WTC11 (cell line): ENCODE measurements around the gene NAXE. TPM values are rescaled to one million over a fixed set of nuclear protein-coding genes. Genes with fewer than 3 reads are reported as not detected.
A peak's percentile ranks its signal among the peaks of the same experiment; 100 is the strongest.

Source experiments
- ATAC-seq: fragments of 200-7000 bp; cut with Tn5 transposase; 2 replicates; pipeline ENCODE4 v1.10.0; 2021; ENCODE audit warnings: mild to moderate bottlenecking, moderate library complexity
- CTCF ChIA-PET: fragments of 300-600 bp; sonication (Branson Sonifier 250); formaldehyde crosslinking; loops from one replicate; lab custom pipeline; 2021; ENCODE audit warnings: antibody characterized with exemption; lab: Charles Lee
- POLR2A ChIA-PET: fragments of 350-600 bp; sonication (Branson Sonifier 250); formaldehyde crosslinking; loops from one replicate; lab custom pipeline; 2021; ENCODE audit warnings: antibody characterized with exemption; lab: Charles Lee
- DNase-seq: peaks from one replicate; pipeline ENCODE4 v3.0.0; 2021; ENCODE audit warnings: low spot score
- H3K27ac Mint-ChIP-seq: 2 replicates; pipeline ENCODE4 v1.8.0; 2021; ENCODE audit warnings: mixed read lengths
- H3K27me3 Mint-ChIP-seq: 2 replicates; pipeline ENCODE4 v1.8.0; 2021; ENCODE audit warnings: low read depth, mild to moderate bottlenecking, moderate library complexity, mixed read lengths
- H3K36me3 Mint-ChIP-seq: 2 replicates; pipeline ENCODE4 v1.8.0; 2021; ENCODE audit warnings: mixed read lengths
- H3K4me1 Mint-ChIP-seq: 2 replicates; pipeline ENCODE4 v1.8.0; 2022; ENCODE audit warnings: mixed read lengths
- H3K4me3 Mint-ChIP-seq: 2 replicates; pipeline ENCODE4 v1.8.0; 2021; ENCODE audit warnings: mild to moderate bottlenecking, moderate library complexity, mixed read lengths
- H3K9me3 Mint-ChIP-seq: 2 replicates; pipeline ENCODE4 v1.8.0; 2021; ENCODE audit warnings: mixed read lengths
- ATF2 ChIP-seq: sonication (generic); formaldehyde crosslinking; IDR thresholded peaks from 2 replicates; pipeline ENCODE4 v1.8.1; 2022; ENCODE audit warnings: low read depth, missing genetic modification reagents, borderline replicate concordance
- CBFB ChIP-seq: sonication (generic); formaldehyde crosslinking; IDR thresholded peaks from 2 replicates; pipeline ENCODE4 v1.8.1; 2022; ENCODE audit warnings: mild to moderate bottlenecking, low read depth, missing genetic modification reagents
- CDX4 ChIP-seq: fragments of 250-450 bp; sonication (Bioruptor Pico); IDR thresholded peaks from 2 replicates; pipeline ENCODE4 v1.9.0; 2021; ENCODE audit warnings: moderate library complexity, mild to moderate bottlenecking, inconsistent platforms, borderline replicate concordance
- CREB1 ChIP-seq: sonication (generic); formaldehyde crosslinking; IDR thresholded peaks from 2 replicates; pipeline ENCODE4 v1.8.0; 2023; ENCODE audit warnings: mild to moderate bottlenecking, missing genetic modification reagents
- E2F4 ChIP-seq: sonication (generic); formaldehyde crosslinking; IDR thresholded peaks from 2 replicates; pipeline ENCODE4 v1.8.1; 2022; ENCODE audit warnings: low read depth, mild to moderate bottlenecking, moderate library complexity, missing genetic modification reagents, borderline replicate concordance
- E2F5 ChIP-seq: sonication (generic); formaldehyde crosslinking; IDR thresholded peaks from 2 replicates; pipeline ENCODE4 v1.8.1; 2022; ENCODE audit warnings: mild to moderate bottlenecking, moderate library complexity, missing genetic modification reagents
- ELF4 ChIP-seq: sonication (generic); formaldehyde crosslinking; IDR thresholded peaks from 2 replicates; pipeline ENCODE4 v1.8.1; 2022; ENCODE audit warnings: low read depth, mild to moderate bottlenecking, moderate library complexity, missing genetic modification reagents
- EMX1 ChIP-seq: fragments of 250-450 bp; sonication (Bioruptor Pico); IDR thresholded peaks from 2 replicates; pipeline ENCODE4 v1.8.0; 2021; ENCODE audit warnings: mild to moderate bottlenecking
- ERG ChIP-seq: fragments of 250-450 bp; sonication (Bioruptor Pico); IDR thresholded peaks from 2 replicates; pipeline ENCODE4 v1.8.0; 2021; ENCODE audit warnings: mild to moderate bottlenecking
- ESRRA ChIP-seq: sonication (generic); formaldehyde crosslinking; IDR thresholded peaks from 2 replicates; pipeline ENCODE4 v1.8.1; 2022; ENCODE audit warnings: mild to moderate bottlenecking, missing genetic modification reagents, borderline replicate concordance
- IRF1 ChIP-seq: sonication (generic); formaldehyde crosslinking; IDR thresholded peaks from 2 replicates; pipeline ENCODE4 v1.8.0; 2023; ENCODE audit warnings: missing genetic modification reagents
- JAZF1 ChIP-seq: fragments of 250-450 bp; sonication (Bioruptor Pico); IDR thresholded peaks from 2 replicates; pipeline ENCODE4 v1.9.0; 2021; ENCODE audit warnings: moderate library complexity, mild to moderate bottlenecking, inconsistent platforms
- KAT7 ChIP-seq: sonication (generic); formaldehyde crosslinking; IDR thresholded peaks from 2 replicates; pipeline ENCODE4 v1.8.1; 2023; ENCODE audit warnings: missing genetic modification reagents, mild to moderate bottlenecking, borderline replicate concordance
- NFATC4 ChIP-seq: fragments of 250-450 bp; sonication (Bioruptor Pico); IDR thresholded peaks from 2 replicates; pipeline ENCODE4 v1.9.0; 2021; ENCODE audit warnings: mild to moderate bottlenecking
- NR3C1 ChIP-seq: sonication (generic); formaldehyde crosslinking; conservative IDR thresholded peaks from 2 replicates; pipeline ENCODE4 v1.8.1; 2023; ENCODE audit warnings: low read depth, mild to moderate bottlenecking, missing genetic modification reagents
- PRRX2 ChIP-seq: fragments of 250-450 bp; sonication (Bioruptor Pico); IDR thresholded peaks from 2 replicates; pipeline ENCODE4 v1.8.0; 2021; ENCODE audit warnings: mild to moderate bottlenecking
- RELA ChIP-seq: sonication (generic); formaldehyde crosslinking; IDR thresholded peaks from 2 replicates; pipeline ENCODE4 v1.8.1; 2022; ENCODE audit warnings: missing genetic modification reagents, mild to moderate bottlenecking, borderline replicate concordance
- SMAD3 ChIP-seq: sonication (generic); formaldehyde crosslinking; IDR thresholded peaks from 2 replicates; pipeline ENCODE4 v1.8.0; 2022; ENCODE audit warnings: missing genetic modification reagents, mild to moderate bottlenecking, borderline replicate concordance
- ZBTB43 ChIP-seq: sonication (generic); formaldehyde crosslinking; IDR thresholded peaks from 2 replicates; pipeline ENCODE4 v1.8.1; 2023; ENCODE audit warnings: mild to moderate bottlenecking, missing genetic modification reagents
- ZMAT4 ChIP-seq: fragments of 250-450 bp; sonication (Bioruptor Pico); IDR thresholded peaks from 2 replicates; pipeline ENCODE4 v1.9.0; 2021; ENCODE audit warnings: mild to moderate bottlenecking
- ZNF121 ChIP-seq: sonication (generic); formaldehyde crosslinking; IDR thresholded peaks from 2 replicates; pipeline ENCODE4 v1.8.0; 2023; ENCODE audit warnings: missing genetic modification reagents
- ZNF281 ChIP-seq: sonication (generic); formaldehyde crosslinking; IDR thresholded peaks from 2 replicates; pipeline ENCODE4 v1.8.0; 2023; ENCODE audit warnings: mild to moderate bottlenecking, missing genetic modification reagents
- ZNF317 ChIP-seq: sonication (generic); formaldehyde crosslinking; IDR thresholded peaks from 2 replicates; pipeline ENCODE4 v1.8.1; 2023; ENCODE audit warnings: low read depth, mild to moderate bottlenecking, moderate library complexity, missing genetic modification reagents, borderline replicate concordance
- total RNA-seq: library from RNA; stranded (reverse); gene quantifications from 3 replicates; pipeline ENCODE4 v1.2.3, GENCODE V29; 2021

The NAXE gene
- total RNA-seq, 1 experiment from 2014 or later, result 81.6 TPM

- ChIA-PET POLR2A (interaction anchor here (0.6 kb wide), 1 partner anchor 45 kb away, joined by 3 read pairs; no protein-coding TSS in a partner anchor), CTCF (interaction anchor here (0.7 to 3.8 kb wide), 10 partner anchors 24 to 103 kb away, joined by 3 to 17 read pairs (median 4); partner anchors contain the start of genes HAPLN2 and MEF2D)
- Mint-ChIP-seq H3K4me3 (no peak overlapping the region), H3K4me1 (no peaks in the 10 kb centered on the region), H3K27ac (no peak overlapping the region), H3K9me3 (no peaks in the 10 kb centered on the region), H3K36me3 (peaks cover 13% of the 10 kb centered on the region), H3K27me3 (no peaks in the 10 kb centered on the region)
- no peak for DNase-seq
- TF ChIP-seq ZNF121 (CRISPR knock-in tag), result no peak
- no peak for TF ChIP-seq SMAD3 (CRISPR knock-in tag)
- TF ChIP-seq CDX4 (CRISPR knock-in tag), result no peak
- TF ChIP-seq CBFB (CRISPR knock-in tag), result no peak
- no peak for TF ChIP-seq KAT7 (CRISPR knock-in tag)
- no peak for TF ChIP-seq PRRX2 (CRISPR knock-in tag)
- no peak for TF ChIP-seq CREB1 (CRISPR knock-in tag)
- TF ChIP-seq ATF2, result no peak
- TF ChIP-seq, all 79 proteins: peak for 0
- peak; percentile 69 for ATAC-seq
Observed at GRCh38 chr1:156549390-156549789, 42.2 kb upstream of the NAXE start.

- Mint-ChIP-seq H3K4me3 (no peak overlapping the region), H3K4me1 (no peaks in the 10 kb centered on the region), H3K36me3 (peaks cover 13% of the 10 kb centered on the region), H3K9me3 (no peaks in the 10 kb centered on the region), H3K27me3 (no peaks in the 10 kb centered on the region), H3K27ac (no peak overlapping the region)
- ATAC-seq (no peak), DNase-seq (no peak)
- ChIA-PET POLR2A (no interaction called here), CTCF (interaction anchor here (0.7 to 3.8 kb wide), 6 partner anchors 25 to 98 kb away, joined by 3 to 17 read pairs (median 4); no protein-coding TSS in a partner anchor)
- TF ChIP-seq E2F4 (CRISPR knock-in tag), result no peak
- TF ChIP-seq JAZF1, result no peak
- no peak for TF ChIP-seq CDX4 (CRISPR knock-in tag)
- no peak for TF ChIP-seq ZNF281 (CRISPR knock-in tag)
- no peak for TF ChIP-seq EMX1
- TF ChIP-seq E2F5 (CRISPR knock-in tag), result no peak
- TF ChIP-seq ELF4 (CRISPR knock-in tag), result no peak
- TF ChIP-seq NFATC4 (CRISPR knock-in tag), result no peak
- no peak for TF ChIP-seq ZBTB43 (CRISPR knock-in tag)
- no peak for TF ChIP-seq ZNF317 (CRISPR knock-in tag)
- TF ChIP-seq ZMAT4 (CRISPR knock-in tag), result no peak
- no peak for TF ChIP-seq ZNF121 (CRISPR knock-in tag)
- TF ChIP-seq ESRRA (CRISPR knock-in tag), result no peak
- TF ChIP-seq ERG (CRISPR knock-in tag), result no peak
- no peak for TF ChIP-seq IRF1 (CRISPR knock-in tag)
- no peak for TF ChIP-seq NR3C1 (CRISPR knock-in tag)
- TF ChIP-seq RELA, result no peak
Observed at GRCh38 chr1:156549831-156550230, 41.7 kb upstream of the NAXE start.
